Thoracic aorta (tissue), 2 donors: ENCODE data around the gene TIMM50. TPM values are rescaled to one million over a fixed set of nuclear protein-coding genes. Genes with fewer than 3 reads are reported as not detected.

Experiments
- ATAC-seq: fragments of 150-250 bp; one replicate; pipeline ENCODE4 v1.8.0; 2017; ENCODE audit warnings: low read depth; ENCODE audit not compliant: insufficient number of reproducible peaks, low FRiP score
- DNase-seq: peaks from one replicate; pipeline ENCODE4 v3.0.0-alpha.2; 2020; ENCODE audit warnings: low spot score
- H3K27ac ChIP-seq, 2 donors: fragments of 200-600 bp; sonication (generic); 1 replicate in 1 of 2; 2 replicates in 1 of 2; pipeline ENCODE4 v1.5.1; 2016; ENCODE audit warnings: mild to moderate bottlenecking in 2 of 2, moderate library complexity in 2 of 2
- H3K27me3 ChIP-seq: fragments of 200-600 bp; sonication (generic); replicated peaks from 2 replicates; pipeline ENCODE4 v1.6.0; 2016; ENCODE audit warnings: mild to moderate bottlenecking; ENCODE audit not compliant: insufficient read depth
- H3K36me3 ChIP-seq: fragments of 200-600 bp; sonication (generic); one replicate; pipeline ENCODE4 v1.5.1; 2016
- H3K4me1 ChIP-seq, 2 donors: fragments of 200-600 bp; sonication (generic); 1 replicate in 1 of 2; 2 replicates in 1 of 2; pipeline versions ENCODE4 v1.5.1 to v1.6.0; 2016; ENCODE audit warnings: low read depth in 2 of 2, mild to moderate bottlenecking in 1 of 2; ENCODE audit not compliant: control insufficient read depth in 1 of 2
- H3K4me3 ChIP-seq: fragments of 200-600 bp; sonication (generic); 2 replicates; pipeline ENCODE4 v1.5.1; 2016; ENCODE audit warnings: mild to moderate bottlenecking
- H3K9me3 ChIP-seq: fragments of 200-600 bp; sonication (generic); 2 replicates; pipeline ENCODE4 v1.5.1; 2016
- CTCF ChIP-seq: fragments of 200-600 bp; sonication (generic); IDR thresholded peaks from one replicate; pipeline ENCODE4 v1.5.1; 2019; ENCODE audit warnings: antibody characterized with exemption
- total RNA-seq, 2 donors: library from RNA; depleted of rRNA; stranded (reverse); fragments of >200 nt; gene quantifications; one replicate each; pipeline versions ENCODE4 v1.1.0 to v1.2.3, GENCODE V29; 2016

Gene TIMM50
- total RNA-seq: 10 to 100 TPM; 25.7 to 51.4 TPM

DNA sequence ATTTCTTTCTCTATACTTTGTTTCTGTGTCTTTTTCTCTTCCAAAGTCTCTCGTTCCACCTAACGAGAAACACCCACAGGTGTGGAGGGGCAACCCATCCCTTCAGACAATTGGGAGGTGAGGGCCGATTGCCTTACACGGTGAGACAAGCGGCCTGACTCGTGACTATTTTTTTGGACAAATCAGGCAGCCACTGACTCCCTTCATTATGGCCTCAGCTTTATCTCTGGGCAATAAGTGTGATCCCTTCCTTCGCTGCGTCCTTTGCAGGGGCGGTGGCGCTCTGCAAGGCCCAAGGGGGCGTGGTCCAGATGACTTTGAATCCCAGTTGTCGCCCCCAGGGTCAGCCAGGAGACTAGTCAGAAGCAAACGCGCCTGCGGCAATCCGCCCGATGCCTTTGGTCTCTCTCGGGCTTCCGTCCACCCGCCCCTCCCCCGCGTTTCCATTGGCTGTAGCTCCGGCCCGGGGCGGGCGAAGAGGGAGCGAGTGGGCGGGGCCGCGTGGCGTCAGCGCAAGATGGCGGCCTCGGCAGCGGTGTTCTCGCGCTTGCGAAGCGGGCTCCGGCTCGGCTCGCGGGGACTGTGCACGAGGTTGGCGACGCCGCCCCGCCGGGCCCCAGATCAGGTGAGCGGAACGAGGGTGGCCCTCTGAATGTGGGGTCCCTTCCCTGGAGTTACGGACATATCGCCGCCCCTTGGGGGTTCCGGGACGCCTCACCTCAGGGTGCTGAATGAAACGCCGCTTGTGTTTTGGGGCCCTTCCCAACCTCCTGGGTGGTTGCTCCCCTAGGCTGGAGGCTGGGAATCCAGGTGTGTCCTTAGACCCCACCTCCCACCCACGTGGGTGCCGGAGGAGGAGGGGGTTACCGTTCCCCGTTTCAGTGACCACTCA, at the start of gene TIMM50:
TSS of gene TIMM50 (plus strand) at position 502 of the 892 bp plus-strand sequence. CDS start at position 518, 16 bp downstream.
- Histone ChIP-seq H3K4me1 (peaks cover 11 to 21% of the 10 kb centered on the region in 2 donors), H3K4me3 (peak within 1 kb of the TSS; percentile 87), H3K27me3 (no peaks in the 10 kb centered on the region), H3K36me3 (peaks cover 9% of the 10 kb centered on the region), H3K27ac (peak within 1 kb of the TSS; percentile 57 to 72), H3K9me3 (no peaks in the 10 kb centered on the region)
- ATAC-seq: peak; percentile 62
- peak; percentile 93 for DNase-seq
- TF ChIP-seq CTCF: no peak

- Histone ChIP-seq H3K4me1 (peaks cover 30 to 55% of the 10 kb centered on the region in 2 donors), H3K36me3 (peaks cover 24% of the 10 kb centered on the region), H3K9me3 (no peaks in the 10 kb centered on the region), H3K4me3 (no peak overlapping the region), H3K27ac (no peak overlapping the region), H3K27me3 (no peaks in the 10 kb centered on the region)
- no peak for ATAC-seq
- no peak for DNase-seq
- no peak for TF ChIP-seq CTCF
Observed at GRCh38 chr19:39432677-39433025, 48.0 kb upstream of the TIMM50 start.

GRCh38 chr19:39433480-39434079, 47.1 kb upstream of the TIMM50 start:
- Histone ChIP-seq H3K4me1 (peaks cover 29 to 45% of the 10 kb centered on the region in 2 donors), H3K4me3 (no peak overlapping the region), H3K27ac (no peak overlapping the region), H3K9me3 (no peaks in the 10 kb centered on the region), H3K36me3 (peaks cover 24% of the 10 kb centered on the region), H3K27me3 (no peaks in the 10 kb centered on the region)
- TF ChIP-seq CTCF: no peak
- DNase-seq (no peak), ATAC-seq (no peak)

DNA sequence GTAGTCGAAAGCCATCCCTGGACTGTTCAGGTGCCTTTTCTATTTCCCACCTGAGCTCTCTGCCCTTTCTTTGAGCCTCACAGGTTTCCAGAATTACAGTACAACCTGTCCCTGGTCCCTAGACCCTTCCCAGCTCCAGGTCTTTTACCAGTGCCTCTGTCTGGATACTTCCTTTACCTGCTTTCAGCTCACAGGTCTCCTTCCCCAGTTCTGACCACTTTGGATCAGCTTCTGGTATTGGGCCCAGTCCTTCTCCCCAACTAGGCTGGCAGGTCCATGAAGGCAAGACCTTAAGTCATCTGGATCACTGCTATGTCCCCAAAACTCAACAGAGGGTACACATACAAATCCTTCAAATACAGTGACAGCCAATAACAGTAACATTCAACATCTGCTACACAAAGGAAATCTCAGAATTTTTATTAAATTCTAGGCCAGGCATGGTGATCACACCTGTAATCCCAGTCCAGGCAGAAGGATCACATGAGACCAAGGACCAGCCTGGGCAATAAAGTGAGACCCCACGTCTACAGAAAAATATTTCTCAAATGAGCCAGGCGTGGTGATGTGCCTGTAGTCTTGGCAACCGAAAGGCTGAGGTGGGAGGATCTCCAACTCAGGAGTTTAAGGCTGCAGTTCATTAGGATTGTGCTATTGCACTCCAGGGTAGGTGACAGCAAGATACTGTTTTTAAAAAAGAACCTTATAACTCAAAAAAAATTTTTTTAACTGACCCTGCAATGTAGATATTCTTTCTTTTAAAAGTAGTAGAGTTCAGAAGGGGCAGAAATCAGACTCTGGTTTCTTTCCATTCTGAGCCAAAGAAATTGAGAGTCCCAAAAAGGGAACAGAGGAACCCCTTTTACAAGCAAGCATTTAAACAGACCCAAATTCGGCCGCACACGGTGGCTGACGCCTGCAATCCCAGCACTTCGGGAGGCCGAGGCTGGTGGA, 46.2 kb upstream of the TIMM50 start:
- no peak for TF ChIP-seq CTCF
- DNase-seq: no peak
- H3K27ac ChIP-seq: peak overlapping the region; percentile 74 to 85
- ATAC-seq: no peak
- H3K27me3 ChIP-seq: no peaks in the 10 kb centered on the region
- peak overlapping the region; percentile 90 for H3K4me3 ChIP-seq
- peaks cover 24% of the 10 kb centered on the region for H3K36me3 ChIP-seq
- H3K4me1 ChIP-seq: peaks cover 21 to 37% of the 10 kb centered on the region in 2 donors
- H3K9me3 ChIP-seq: no peaks in the 10 kb centered on the region
